Cardiac septum (tissue), 1 donor: ENCODE measurements around the gene NDUFA1. TPM values are rescaled to one million over a fixed set of nuclear protein-coding genes. Genes with fewer than 3 reads are reported as not detected.
"Not testable (repeated sequence)": the region's sequence is repeated elsewhere in the genome, so short reads cannot be mapped to it uniquely, and the experiment has no call there.

Experiments
- DNase-seq: peaks from one replicate; pipeline ENCODE4 v3.0.0-alpha.2; 2020; ENCODE audit warnings: low spot score
- intact Hi-C: fragments of 100-400 bp; cut with DNase I; formaldehyde crosslinking; loops from one replicate; pipeline ENCODE4 v1.14.0; 2022
- long read RNA-seq: library from polyadenylated mRNA; unstranded; transcript quantifications from one replicate; pipeline ENCODE4 v2.0.0, GENCODE V29; 2021
- total RNA-seq: library from RNA; stranded (reverse); fragmentation: NEBNext Ultra II Directional; extraction: Animal tissue kit (Norgen Biotek cat#: 25700); gene quantifications from one replicate; pipeline ENCODE4 v1.2.1, GENCODE V29; 2021
- donor health status: DM: no; HTN: no; CAD: no.

Gene NDUFA1
- 424 TPM for total RNA-seq
- long read RNA-seq, transcript NDUFA1-201 (3 exons, 766 nt), result major isoform, 376 of 587 reads
- long read RNA-seq, partial matches to known transcripts, result 209 of 587 reads
- long read RNA-seq, other reads (novel, unspliced or antisense), result 2 of 587 reads

GRCh38 chrX:119871599-119872395 is at the start of gene NDUFA1, which contains the start of gene RNF113A:
TSS of gene NDUFA1 (plus strand) at chrX:119871832. CDS start at chrX:119871912, 80 bp downstream.
TSS of gene RNF113A (minus strand) at chrX:119871733. CDS start at chrX:119871613, 120 bp downstream.
- DNase-seq, result peak; percentile 94
- intact Hi-C loops, result loop anchor here (1.0 to 5.0 kb wide), 2 partner anchors 18 to 79 kb away; partner anchors contain the start of gene RPL39

GRCh38 chrX:119824221-119824620 is 47.4 kb upstream of the NDUFA1 start:
- DNase-seq, intact Hi-C loops: not testable (repeated sequence)

- intact Hi-C loops, result no loop called here
- no peak for DNase-seq
Observed at GRCh38 chrX:119826399-119826959, 45.2 kb upstream of the NDUFA1 start.

- intact Hi-C loops, result no loop called here
- no peak for DNase-seq
Observed at GRCh38 chrX:119828446-119828845, 43.2 kb upstream of the NDUFA1 start.

GRCh38 chrX:119833905-119834304 is 37.7 kb upstream of the NDUFA1 start:
- DNase-seq, result no peak
- intact Hi-C loops, result no loop called here

- intact Hi-C loops, result loop anchor here (1.0 kb wide), 1 partner anchor 19 kb away; the partner anchor contains the start of genes NDUFA1 and RNF113A
- DNase-seq, result peak; percentile 96
Observed at GRCh38 chrX:119852382-119853353, 19.0 kb upstream of the NDUFA1 start, which contains the start of gene UPF3B. TSS of gene UPF3B (minus strand) at chrX:119852963. CDS start at chrX:119852928, 35 bp downstream.

- DNase-seq, result no peak
- intact Hi-C loops, result loop anchor here (1.0 kb wide), 1 partner anchor 18 kb away; the partner anchor contains the start of genes NDUFA1 and RNF113A
Observed at GRCh38 chrX:119853444-119853843, 18.2 kb upstream of the NDUFA1 start.

- intact Hi-C loops, result loop anchor here (1.0 to 5.0 kb wide), 2 partner anchors 17 to 78 kb away; partner anchors contain the start of gene RPL39
- DNase-seq, result no peak
Observed at GRCh38 chrX:119870626-119871131, 953 bp upstream of the NDUFA1 start.

- intact Hi-C loops, result loop anchor here (1.0 to 5.0 kb wide), 2 partner anchors 18 to 79 kb away; partner anchors contain the start of gene RPL39
- DNase-seq, result no peak
Observed at GRCh38 chrX:119871245-119871598, 410 bp upstream of the NDUFA1 start.

- intact Hi-C loops, result no loop called here
Observed at GRCh38 chrX:119878740-119879139, 7.1 kb downstream of the NDUFA1 start.

GRCh38 chrX:119880076-119880475 is 8.4 kb downstream of the NDUFA1 start:
- intact Hi-C loops, result no loop called here

More at GRCh38 chrX:119878740-119879139, 7.1 kb downstream of the NDUFA1 start:
- no peak for DNase-seq

GRCh38 chrX:119880552-119881437 is 9.2 kb downstream of the NDUFA1 start:
- DNase-seq, result peak; percentile 24
- intact Hi-C loops, result no loop called here

More at GRCh38 chrX:119880076-119880475, 8.4 kb downstream of the NDUFA1 start:
- DNase-seq, result peak; percentile 22

- DNase-seq, result peak; percentile 38
- intact Hi-C loops, result no loop called here
Observed at GRCh38 chrX:119885554-119886428, 14.2 kb downstream of the NDUFA1 start.

GRCh38 chrX:119887721-119888425 is 16.2 kb downstream of the NDUFA1 start:
- DNase-seq, result peak; percentile 80
- intact Hi-C loops, result no loop called here

- DNase-seq, intact Hi-C loops: not testable (repeated sequence)
Observed at GRCh38 chrX:119890626-119891025, 19.0 kb downstream of the NDUFA1 start.
